ENCODE data around the gene BAK1.

The BAK1 gene

GRCh38 chr6:33604941-33605854 lies 25.1 kb upstream of the BAK1 start:
- H3K4me1 ChIP-seq (ENCODE audit: insufficient read depth, low read length, severe bottlenecking): peaks cover 6% of the 10 kb centered on the region

GRCh38 chr6:33602180-33602579 lies 22.1 kb upstream of the BAK1 start:
- H3K79me2 ChIP-seq (ENCODE audit: insufficient read depth, low read length): no peaks in the 10 kb centered on the region
- no peak for TF ChIP-seq EZH2 (IDR thresholded peaks at IDR 0.05; ENCODE audit: borderline replicate concordance, low read length)

More at GRCh38 chr6:33604941-33605854, 25.1 kb upstream of the BAK1 start:
- no peak overlapping the region for H3K27ac ChIP-seq (ENCODE audit: low read depth, low read length, poor library complexity, severe bottlenecking)
- no peak overlapping the region for H3K4me2 ChIP-seq (ENCODE audit: low read length)
- H2AFZ ChIP-seq (ENCODE audit: low read length): no peak overlapping the region
- no peaks in the 10 kb centered on the region for H4K20me1 ChIP-seq (ENCODE audit: insufficient read depth, low read length)
- no peaks in the 10 kb centered on the region for H3F3A ChIP-seq (ENCODE audit: insufficient read depth, low read length)
- H3K27me3 ChIP-seq (ENCODE audit: insufficient read depth, low read length): peaks cover 4% of the 10 kb centered on the region; the same call in 1 of the 2 replicates
- H3K9me2 ChIP-seq (ENCODE audit: low read depth, low read length): no peaks in the 10 kb centered on the region
- no peak overlapping the region for H3K9ac ChIP-seq (ENCODE audit: low read length)
- no peaks in the 10 kb centered on the region for H3K36me3 ChIP-seq (ENCODE audit: insufficient read depth, low read length)
- H3K4me3 ChIP-seq (ENCODE audit: low read depth, low read length, poor library complexity, severe bottlenecking): no peak overlapping the region
- no peaks in the 10 kb centered on the region for H3K9me3 ChIP-seq (ENCODE audit: low read length)
- TF ChIP-seq EZH2 (IDR thresholded peaks at IDR 0.05; ENCODE audit: borderline replicate concordance, low read length): no peak
- TF ChIP-seq CTCF (IDR thresholded peaks at IDR 0.05; ENCODE audit: low read length): no peak
- no peaks in the 10 kb centered on the region for H3K79me2 ChIP-seq (ENCODE audit: insufficient read depth, low read length)

GRCh38 chr6:33600761-33601160 lies 20.7 kb upstream of the BAK1 start:
- H3K27me3 ChIP-seq (ENCODE audit: insufficient read depth, low read length): peaks cover 4% of the 10 kb centered on the region; the same call in 1 of the 2 replicates

More at GRCh38 chr6:33602180-33602579, 22.1 kb upstream of the BAK1 start:
- Histone ChIP-seq H3K9ac (ENCODE audit: low read length) (no peak overlapping the region), H3F3A (ENCODE audit: insufficient read depth, low read length) (no peaks in the 10 kb centered on the region), H3K9me3 (ENCODE audit: low read length) (no peaks in the 10 kb centered on the region), H3K9me2 (ENCODE audit: low read depth, low read length) (no peaks in the 10 kb centered on the region), H3K36me3 (ENCODE audit: insufficient read depth, low read length) (no peaks in the 10 kb centered on the region), H3K27ac (ENCODE audit: low read depth, low read length, poor library complexity, severe bottlenecking) (no peak overlapping the region), H2AFZ (ENCODE audit: low read length) (no peak overlapping the region), H3K27me3 (ENCODE audit: insufficient read depth, low read length) (peaks cover 4% of the 10 kb centered on the region; the same call in 1 of the 2 replicates), H3K4me3 (ENCODE audit: low read depth, low read length, poor library complexity, severe bottlenecking) (no peak overlapping the region), H4K20me1 (ENCODE audit: insufficient read depth, low read length) (no peaks in the 10 kb centered on the region), H3K4me1 (ENCODE audit: insufficient read depth, low read length, severe bottlenecking) (no peaks in the 10 kb centered on the region), H3K4me2 (ENCODE audit: low read length) (no peak overlapping the region)

More at GRCh38 chr6:33600761-33601160, 20.7 kb upstream of the BAK1 start:
- no peak for TF ChIP-seq EZH2 (IDR thresholded peaks at IDR 0.05; ENCODE audit: borderline replicate concordance, low read length)
- no peak for TF ChIP-seq CTCF (IDR thresholded peaks at IDR 0.05; ENCODE audit: low read length)
- no peaks in the 10 kb centered on the region for H3K4me1 ChIP-seq (ENCODE audit: insufficient read depth, low read length, severe bottlenecking)
- H3K4me3 ChIP-seq (ENCODE audit: low read depth, low read length, poor library complexity, severe bottlenecking): no peak overlapping the region
- no peaks in the 10 kb centered on the region for H3K36me3 ChIP-seq (ENCODE audit: insufficient read depth, low read length)
- H3F3A ChIP-seq (ENCODE audit: insufficient read depth, low read length): no peaks in the 10 kb centered on the region
- H3K27ac ChIP-seq (ENCODE audit: low read depth, low read length, poor library complexity, severe bottlenecking): no peak overlapping the region
- no peak overlapping the region for H3K9ac ChIP-seq (ENCODE audit: low read length)
- no peaks in the 10 kb centered on the region for H4K20me1 ChIP-seq (ENCODE audit: insufficient read depth, low read length)
- H2AFZ ChIP-seq (ENCODE audit: low read length): no peak overlapping the region
- H3K9me3 ChIP-seq (ENCODE audit: low read length): no peaks in the 10 kb centered on the region
- no peaks in the 10 kb centered on the region for H3K79me2 ChIP-seq (ENCODE audit: insufficient read depth, low read length)
- no peaks in the 10 kb centered on the region for H3K9me2 ChIP-seq (ENCODE audit: low read depth, low read length)
- no peak overlapping the region for H3K4me2 ChIP-seq (ENCODE audit: low read length)

Data from OCI-LY1 (cell line).